HEK293 (cell line): ENCODE results near the gene CACNB2.

Experiments
- CTCF ChIP-seq: fragments of 450-650 bp; formaldehyde crosslinking; IDR thresholded peaks from 2 replicates; pipeline ENCODE4 v1.5.1; 2016; ENCODE audit warnings: missing biosample characterization, missing genetic modification characterization
- ZNF18 ChIP-seq: fragments of 450-650 bp; formaldehyde crosslinking; IDR thresholded peaks from 2 replicates; pipeline ENCODE4 v1.5.1; 2016; ENCODE audit warnings: missing biosample characterization, missing genetic modification characterization
- ZNF221 ChIP-seq: fragments of 450-650 bp; formaldehyde crosslinking; IDR thresholded peaks from 2 replicates; pipeline ENCODE4 v1.5.1; 2017; ENCODE audit warnings: missing biosample characterization, missing genetic modification characterization, borderline replicate concordance
- ZNF311 ChIP-seq: fragments of 450-650 bp; formaldehyde crosslinking; IDR thresholded peaks from 2 replicates; pipeline ENCODE4 v1.5.1; 2017; ENCODE audit warnings: missing biosample characterization, missing genetic modification characterization, borderline replicate concordance
- ZNF354C ChIP-seq: fragments of 450-650 bp; formaldehyde crosslinking; IDR thresholded peaks from 2 replicates; pipeline ENCODE4 v1.5.1; 2016; ENCODE audit warnings: missing biosample characterization, missing genetic modification characterization, low read depth, borderline replicate concordance
- ZNF660 ChIP-seq: fragments of 450-650 bp; IDR thresholded peaks from 2 replicates; pipeline ENCODE4 v1.5.1; 2018; ENCODE audit warnings: missing biosample characterization, mild to moderate bottlenecking, missing genetic modification characterization
- TF ChIP-seq, protein P1 (sequence below): fragments of 450-650 bp; formaldehyde crosslinking; IDR thresholded peaks from 2 replicates; pipeline ENCODE4 v1.5.1; 2016; ENCODE audit warnings: missing biosample characterization, missing genetic modification characterization

DNA sequence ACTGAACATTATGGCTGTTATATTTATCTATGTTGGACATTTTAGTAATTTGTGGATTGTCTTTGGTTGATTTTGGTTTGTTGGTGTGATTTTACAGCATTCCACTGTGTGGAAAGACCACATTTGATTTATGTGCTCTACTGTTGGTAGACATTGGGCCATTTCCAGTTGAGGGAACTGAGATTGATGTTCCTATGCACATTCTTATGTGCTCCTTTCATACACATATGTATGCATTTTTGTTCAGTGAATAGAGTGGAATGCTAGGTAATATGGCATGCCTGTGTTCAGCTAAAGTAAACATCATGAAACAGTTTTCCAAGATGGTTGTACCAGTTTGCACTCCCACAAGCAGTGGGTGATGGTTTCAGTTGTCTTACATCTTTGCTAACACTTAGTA lies 15.1 kb downstream of the CACNB2 start:
- TF ChIP-seq CTCF (tag by site-specific recombination) (no peak), ZNF18 (tag by site-specific recombination) (no peak), ZNF660 (tag by site-specific recombination) (no peak), ZNF311 (tag by site-specific recombination) (no peak), ZNF221 (no peak), ZNF354C (tag by site-specific recombination) (no peak)
- TF ChIP-seq, protein P1, sequence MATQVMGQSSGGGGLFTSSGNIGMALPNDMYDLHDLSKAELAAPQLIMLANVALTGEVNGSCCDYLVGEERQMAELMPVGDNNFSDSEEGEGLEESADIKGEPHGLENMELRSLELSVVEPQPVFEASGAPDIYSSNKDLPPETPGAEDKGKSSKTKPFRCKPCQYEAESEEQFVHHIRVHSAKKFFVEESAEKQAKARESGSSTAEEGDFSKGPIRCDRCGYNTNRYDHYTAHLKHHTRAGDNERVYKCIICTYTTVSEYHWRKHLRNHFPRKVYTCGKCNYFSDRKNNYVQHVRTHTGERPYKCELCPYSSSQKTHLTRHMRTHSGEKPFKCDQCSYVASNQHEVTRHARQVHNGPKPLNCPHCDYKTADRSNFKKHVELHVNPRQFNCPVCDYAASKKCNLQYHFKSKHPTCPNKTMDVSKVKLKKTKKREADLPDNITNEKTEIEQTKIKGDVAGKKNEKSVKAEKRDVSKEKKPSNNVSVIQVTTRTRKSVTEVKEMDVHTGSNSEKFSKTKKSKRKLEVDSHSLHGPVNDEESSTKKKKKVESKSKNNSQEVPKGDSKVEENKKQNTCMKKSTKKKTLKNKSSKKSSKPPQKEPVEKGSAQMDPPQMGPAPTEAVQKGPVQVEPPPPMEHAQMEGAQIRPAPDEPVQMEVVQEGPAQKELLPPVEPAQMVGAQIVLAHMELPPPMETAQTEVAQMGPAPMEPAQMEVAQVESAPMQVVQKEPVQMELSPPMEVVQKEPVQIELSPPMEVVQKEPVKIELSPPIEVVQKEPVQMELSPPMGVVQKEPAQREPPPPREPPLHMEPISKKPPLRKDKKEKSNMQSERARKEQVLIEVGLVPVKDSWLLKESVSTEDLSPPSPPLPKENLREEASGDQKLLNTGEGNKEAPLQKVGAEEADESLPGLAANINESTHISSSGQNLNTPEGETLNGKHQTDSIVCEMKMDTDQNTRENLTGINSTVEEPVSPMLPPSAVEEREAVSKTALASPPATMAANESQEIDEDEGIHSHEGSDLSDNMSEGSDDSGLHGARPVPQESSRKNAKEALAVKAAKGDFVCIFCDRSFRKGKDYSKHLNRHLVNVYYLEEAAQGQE (tag by site-specific recombination) = no peak
